HEK293T (cell line): Measurements from ENCODE around the gene MEF2B.

ENCODE experiments used
- CTCF ChIA-PET: fragments of 350-600 bp; formaldehyde crosslinking; extraction: SDS; loops from one replicate; lab custom pipeline; 2021; ENCODE audit warnings: antibody characterized with exemption, inconsistent platforms; lab: Yijun Ruan, JAX
- POLR2A ChIA-PET: fragments of 350-600 bp; formaldehyde crosslinking; extraction: SDS; loops from one replicate; lab custom pipeline; 2020; ENCODE audit warnings: antibody characterized with exemption, inconsistent platforms; lab: Yijun Ruan, JAX
- DNase-seq: peaks from one replicate; pipeline ENCODE4 v3.0.0; 2012; ENCODE audit warnings: mixed read lengths; ENCODE audit errors: extremely low spot score
- ARNT ChIP-seq: fragments of 450-650 bp; IDR thresholded peaks from 2 replicates; pipeline ENCODE4 v1.6.1; 2017; ENCODE audit warnings: mild to moderate bottlenecking
- BHLHE40 ChIP-seq: fragments of 450-650 bp; IDR thresholded peaks from 2 replicates; pipeline ENCODE4 v1.6.1; 2016; ENCODE audit warnings: mild to moderate bottlenecking, moderate library complexity, borderline replicate concordance
- CTBP1 ChIP-seq: fragments of 450-650 bp; IDR thresholded peaks from 2 replicates; pipeline ENCODE4 v1.6.1; 2016; ENCODE audit warnings: borderline replicate concordance
- ELF4 ChIP-seq: fragments of 450-650 bp; IDR thresholded peaks from 2 replicates; pipeline ENCODE4 v1.6.1; 2017; ENCODE audit warnings: antibody characterized with exemption
- FOXA1 ChIP-seq: fragments of 450-650 bp; IDR thresholded peaks from 2 replicates; pipeline ENCODE4 v1.6.1; 2016; ENCODE audit warnings: mild to moderate bottlenecking
- FOXK2 ChIP-seq: fragments of 450-650 bp; IDR thresholded peaks from 2 replicates; pipeline ENCODE4 v1.6.1; 2016; ENCODE audit warnings: mild to moderate bottlenecking
- FOXM1 ChIP-seq: fragments of 450-650 bp; IDR thresholded peaks from 2 replicates; pipeline ENCODE4 v1.6.1; 2017; ENCODE audit warnings: mild to moderate bottlenecking, borderline replicate concordance
- HDGF ChIP-seq: fragments of 450-650 bp; IDR thresholded peaks from 2 replicates; pipeline ENCODE4 v1.6.1; 2017; ENCODE audit warnings: antibody characterized with exemption, borderline replicate concordance
- L3MBTL2 ChIP-seq: fragments of 450-650 bp; conservative IDR thresholded peaks from 2 replicates; pipeline ENCODE4 v1.6.1; 2016; ENCODE audit warnings: mild to moderate bottlenecking
- LEF1 ChIP-seq: fragments of 450-650 bp; IDR thresholded peaks from 2 replicates; pipeline ENCODE4 v1.6.1; 2017; ENCODE audit warnings: mild to moderate bottlenecking, borderline replicate concordance
- NFRKB ChIP-seq: fragments of 450-650 bp; IDR thresholded peaks from 2 replicates; pipeline ENCODE4 v1.6.1; 2016; ENCODE audit warnings: mild to moderate bottlenecking, moderate library complexity
- SP1 ChIP-seq: fragments of 450-650 bp; IDR thresholded peaks from 2 replicates; pipeline ENCODE4 v1.6.1; 2017
- SUZ12 ChIP-seq: fragments of 450-650 bp; IDR thresholded peaks from 2 replicates; pipeline ENCODE4 v1.6.1; 2016; ENCODE audit warnings: mild to moderate bottlenecking
- TARDBP ChIP-seq: fragments of 450-650 bp; IDR thresholded peaks from 2 replicates; pipeline ENCODE4 v1.6.1; 2016
- ZNF384 ChIP-seq: fragments of 450-650 bp; IDR thresholded peaks from 2 replicates; pipeline ENCODE4 v1.6.1; 2016
- TF ChIP-seq, protein P1 (sequence below): fragments of 450-650 bp; IDR thresholded peaks from 2 replicates; pipeline ENCODE4 v1.6.1; 2016

MEF2B gene

DNA sequence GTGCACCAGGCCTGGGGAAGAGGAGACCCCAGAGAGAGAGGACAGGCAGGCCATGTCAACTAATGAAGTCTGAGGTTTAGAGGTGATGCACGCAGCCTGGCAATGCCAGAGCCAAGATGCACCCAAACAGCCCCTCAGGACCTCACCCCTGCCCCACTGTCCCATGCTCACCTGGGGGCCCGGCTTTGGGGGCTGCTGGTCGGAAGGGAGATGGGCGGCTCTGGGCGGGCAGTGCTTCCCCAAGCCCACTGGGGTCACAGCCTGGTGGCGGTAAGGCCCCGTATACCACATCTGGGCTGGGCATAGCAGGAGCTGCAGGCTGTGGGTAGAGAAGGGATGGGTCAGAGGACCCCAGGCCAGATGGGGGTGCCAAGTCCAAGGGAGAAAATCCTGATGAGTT, 23.2 kb downstream of the MEF2B start:
- ChIA-PET POLR2A (no interaction called here), CTCF (interaction anchor here (2.8 kb wide), 1 partner anchor 28 kb away, joined by 12 read pairs; no protein-coding TSS in a partner anchor)
- TF ChIP-seq ARNT (no peak), SP1 (no peak), L3MBTL2 (no peak), FOXM1 (no peak), NFRKB (no peak), HDGF (no peak), LEF1 (no peak), BHLHE40 (no peak), SUZ12 (no peak), ELF4 (no peak), ZNF384 (no peak), TARDBP (no peak), FOXK2 (no peak), CTBP1 (no peak), FOXA1 (no peak)
- TF ChIP-seq, protein P1, sequence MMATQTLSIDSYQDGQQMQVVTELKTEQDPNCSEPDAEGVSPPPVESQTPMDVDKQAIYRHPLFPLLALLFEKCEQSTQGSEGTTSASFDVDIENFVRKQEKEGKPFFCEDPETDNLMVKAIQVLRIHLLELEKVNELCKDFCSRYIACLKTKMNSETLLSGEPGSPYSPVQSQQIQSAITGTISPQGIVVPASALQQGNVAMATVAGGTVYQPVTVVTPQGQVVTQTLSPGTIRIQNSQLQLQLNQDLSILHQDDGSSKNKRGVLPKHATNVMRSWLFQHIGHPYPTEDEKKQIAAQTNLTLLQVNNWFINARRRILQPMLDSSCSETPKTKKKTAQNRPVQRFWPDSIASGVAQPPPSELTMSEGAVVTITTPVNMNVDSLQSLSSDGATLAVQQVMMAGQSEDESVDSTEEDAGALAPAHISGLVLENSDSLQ, result no peak
- DNase-seq, result no peak

DNA sequence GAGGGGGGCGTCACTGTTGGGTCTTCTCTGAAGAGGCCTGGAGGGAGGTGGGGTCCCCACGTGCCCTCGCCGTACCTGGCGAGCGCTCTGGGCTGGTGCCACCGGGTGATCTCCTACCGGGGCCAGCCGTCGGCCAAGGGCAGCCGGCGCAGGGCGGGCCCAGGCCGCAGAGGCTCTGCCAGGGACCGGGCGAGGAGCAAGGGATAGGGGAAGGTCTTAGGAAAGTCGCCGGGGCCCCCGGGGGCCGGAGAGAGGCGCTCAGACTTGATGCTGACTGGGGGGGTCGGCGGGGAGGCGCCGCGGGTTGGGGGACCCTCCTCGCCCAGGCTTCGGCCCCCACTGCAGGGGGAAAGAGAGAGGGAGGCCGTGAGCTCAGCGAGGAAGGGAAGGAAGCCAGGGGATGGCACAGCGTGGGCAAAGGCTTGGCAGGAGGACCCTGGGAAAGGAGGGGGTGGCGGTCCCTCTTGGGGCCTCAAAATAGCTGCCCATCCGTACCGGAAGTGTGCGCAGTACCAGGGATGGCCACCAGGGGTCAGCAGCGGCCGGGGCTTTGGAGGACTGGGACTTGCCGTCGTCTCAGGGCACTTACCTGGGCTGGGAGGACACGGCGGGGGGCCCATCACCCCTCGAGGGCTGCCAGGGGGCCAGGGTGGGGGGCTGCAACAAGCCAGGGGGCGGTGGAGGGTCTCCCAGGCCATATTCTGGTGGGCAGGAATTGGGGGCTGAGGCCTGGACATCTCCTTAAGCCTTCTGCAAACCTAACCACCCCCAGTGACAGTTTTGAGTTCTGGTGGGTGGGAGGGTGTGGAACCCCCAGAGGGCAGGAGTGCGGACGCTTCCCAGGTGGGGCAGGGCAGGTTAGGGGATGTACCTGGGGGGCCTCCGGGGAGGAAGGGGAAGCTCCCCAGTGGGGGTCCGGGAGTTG, 24.1 kb downstream of the MEF2B start:
- TF ChIP-seq ARNT, result no peak
- no peak for TF ChIP-seq FOXA1
- no peak for TF ChIP-seq LEF1
- no peak for TF ChIP-seq FOXK2
- TF ChIP-seq L3MBTL2, result no peak
- TF ChIP-seq ELF4, result no peak
- DNase-seq, result peak; percentile 82
- ChIA-PET CTCF (interaction anchor here (1.0 to 2.8 kb wide), 3 partner anchors 26 to 219 kb away, joined by 3 to 12 read pairs (median 4); no protein-coding TSS in a partner anchor), POLR2A (no interaction called here)

DNA sequence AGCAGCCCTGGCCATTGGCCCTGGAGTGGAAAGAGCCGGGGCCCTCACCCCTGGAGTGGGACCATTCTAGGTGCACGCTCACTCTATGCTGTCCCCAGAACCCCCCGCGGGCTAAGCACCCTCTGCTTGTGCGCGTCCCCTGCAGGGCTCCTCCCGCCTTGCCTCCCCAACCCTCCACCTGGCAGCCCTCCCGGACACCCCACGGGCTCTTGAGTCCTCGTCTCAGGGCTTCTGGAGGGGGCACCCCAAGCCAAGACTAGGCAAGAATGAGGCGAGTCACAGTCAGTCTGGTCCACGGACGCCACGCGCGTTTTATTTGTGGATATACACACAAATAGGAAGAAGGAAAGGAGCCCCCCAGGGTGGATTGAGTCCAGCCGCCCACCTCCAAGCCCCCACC, 24.8 kb downstream of the MEF2B start:
- no peak for DNase-seq
- POLR2A ChIA-PET, result no interaction called here
- no peak for TF ChIP-seq BHLHE40
- TF ChIP-seq ELF4, result no peak
- TF ChIP-seq, protein P1, result no peak
- TF ChIP-seq TARDBP, result no peak
- no peak for TF ChIP-seq FOXA1
- TF ChIP-seq HDGF, result no peak
- no peak for TF ChIP-seq ARNT
- TF ChIP-seq NFRKB, result no peak
- TF ChIP-seq CTBP1, result no peak
- no peak for TF ChIP-seq SP1
- no peak for TF ChIP-seq LEF1
- CTCF ChIA-PET, result interaction anchor here (1.0 to 3.0 kb wide), 3 partner anchors 27 to 219 kb away, joined by 3 to 11 read pairs (median 4); no protein-coding TSS in a partner anchor

DNA sequence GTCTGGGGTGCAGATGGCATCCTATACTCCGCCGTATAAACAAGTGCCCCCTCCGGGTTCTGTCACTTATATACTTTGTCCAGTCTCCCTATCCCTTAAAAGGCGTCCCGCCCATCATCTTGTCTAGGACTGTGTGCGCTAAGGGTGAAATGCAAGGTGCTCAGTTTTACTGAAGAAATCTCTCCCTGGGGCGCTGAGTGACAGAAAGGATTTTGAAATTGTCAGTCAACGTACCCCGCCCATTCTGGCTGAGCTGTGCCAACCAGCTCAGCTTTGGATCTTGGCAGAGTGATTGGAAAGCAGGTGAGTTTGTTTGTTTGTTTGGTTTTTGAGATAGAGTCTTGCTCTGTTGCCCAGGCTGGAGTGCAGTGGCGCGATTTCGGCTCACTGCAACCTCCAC, 27.7 kb downstream of the MEF2B start:
- POLR2A ChIA-PET, result no interaction called here
- CTCF ChIA-PET, result interaction anchor here (1.5 to 3.0 kb wide), 2 partner anchors 32 to 90 kb away, joined by 3 to 11 read pairs; no protein-coding TSS in a partner anchor
- TF ChIP-seq FOXA1 (no peak), LEF1 (no peak), SP1 (no peak), ELF4 (no peak), HDGF (no peak), NFRKB (no peak)
- no peak for DNase-seq

DNA sequence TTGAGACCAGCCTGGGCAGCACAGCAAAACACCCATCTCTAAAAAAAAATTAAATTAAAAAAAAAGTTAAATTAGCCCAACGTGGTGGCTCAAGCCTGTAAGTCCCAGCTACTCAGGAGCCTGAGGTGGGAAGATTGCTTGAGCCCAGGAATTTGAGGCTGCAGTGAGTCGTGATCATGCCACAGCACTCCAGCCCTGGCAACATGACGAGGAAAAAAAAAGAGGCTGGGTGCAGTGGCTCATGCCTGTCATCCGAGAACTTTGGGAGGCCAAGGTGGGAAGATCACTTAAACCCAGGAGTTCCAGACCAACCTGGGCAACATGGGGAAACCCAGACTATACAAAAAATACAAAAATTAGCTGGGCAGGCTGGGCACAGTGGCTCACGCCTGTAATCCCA, 29.6 kb downstream of the MEF2B start:
- no peak for DNase-seq
- ChIA-PET POLR2A (no interaction called here), CTCF (interaction anchor here (1.4 kb wide), 1 partner anchor 34 kb away, joined by 8 read pairs; no protein-coding TSS in a partner anchor)
- TF ChIP-seq ELF4 (no peak), CTBP1 (no peak), L3MBTL2 (no peak), ARNT (no peak)
- TF ChIP-seq, protein P1, result no peak

DNA sequence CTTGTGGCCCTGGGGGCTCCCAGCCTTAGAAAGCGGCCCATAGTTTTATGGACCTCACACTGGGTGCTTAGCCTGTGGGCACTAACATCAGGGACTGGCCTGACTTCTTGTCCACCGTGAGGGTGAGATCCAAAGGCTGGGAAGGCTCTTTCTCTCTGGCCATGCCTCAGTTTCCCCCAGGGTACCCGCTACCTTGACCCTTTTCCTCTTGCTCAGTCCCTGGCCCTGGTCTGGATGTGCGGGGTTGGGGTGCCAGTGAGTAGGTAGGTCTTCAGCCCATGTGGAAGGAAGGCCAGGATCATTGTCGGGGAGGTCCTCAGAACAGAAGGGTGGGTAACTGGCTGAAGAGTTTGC, 30.2 kb downstream of the MEF2B start:
- POLR2A ChIA-PET, result no interaction called here

More for the DNA sequence above, 30.2 kb downstream of the MEF2B start:
- no peak for TF ChIP-seq ARNT
- TF ChIP-seq SP1, result no peak
- TF ChIP-seq LEF1, result no peak
- no peak for TF ChIP-seq BHLHE40
- no peak for TF ChIP-seq FOXM1
- TF ChIP-seq, protein P1, result no peak
- TF ChIP-seq NFRKB, result no peak
- no peak for TF ChIP-seq HDGF
- no peak for TF ChIP-seq CTBP1
- TF ChIP-seq FOXA1, result no peak
- TF ChIP-seq TARDBP, result no peak
- TF ChIP-seq FOXK2, result no peak
- no peak for TF ChIP-seq ELF4
- no peak for TF ChIP-seq ZNF384
- no peak for TF ChIP-seq SUZ12
- no peak for TF ChIP-seq L3MBTL2
- DNase-seq, result no peak
- CTCF ChIA-PET, result no interaction called here
